ENCODE results near the gene DNAH11. TPM values are rescaled to one million over a fixed set of nuclear protein-coding genes. Genes with fewer than 3 reads are reported as not detected.
A peak's percentile ranks its signal among the peaks of the same experiment; 100 is the strongest.

The DNAH11 gene
- total RNA-seq, 4 donors from 2014 or later: 0.35 to 19.0 (median 3.2) TPM

DNA sequence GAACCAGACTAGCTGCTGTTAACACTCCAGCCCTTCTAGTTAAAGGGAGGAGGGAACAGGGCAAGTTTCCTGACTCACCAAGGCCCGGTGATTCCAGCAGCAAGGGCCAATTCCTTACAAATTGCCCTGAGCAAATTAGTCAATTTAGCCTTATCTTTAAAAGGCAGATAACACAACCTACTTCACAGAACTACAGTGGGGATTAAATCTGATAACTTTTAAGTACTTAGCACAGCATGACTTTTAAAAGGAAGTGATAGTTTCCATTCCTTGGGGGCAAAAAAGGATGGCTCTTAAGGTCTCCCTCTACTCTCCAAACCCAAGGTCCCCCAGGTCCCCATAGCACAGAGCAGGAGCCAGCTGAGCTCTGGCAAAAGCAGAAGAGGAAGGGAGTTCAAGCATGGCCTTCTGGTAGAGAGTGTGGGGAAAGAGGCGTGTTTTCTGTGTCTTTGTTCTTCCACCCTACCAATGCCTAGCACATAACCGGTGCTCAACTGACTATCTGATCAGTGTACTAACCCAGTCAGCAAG, 398.8 kb downstream of the DNAH11 start:
- peak overlapping the region in 1 of 4 donors; percentile 0 for H3K27ac ChIP-seq
- H3K4me1 ChIP-seq: peaks cover 0 to 9% (median 2%) of the 10 kb centered on the region in 4 donors
- H3K9me3 ChIP-seq: no peaks in the 10 kb centered on the region
- H3K4me3 ChIP-seq: no peak overlapping the region
- TF ChIP-seq POLR2A (IDR thresholded peaks at IDR 0.05): no peak
- no peak for TF ChIP-seq CTCF (IDR thresholded peaks at IDR 0.05)
- H3K36me3 ChIP-seq: no peaks in the 10 kb centered on the region
- no peaks in the 10 kb centered on the region for H3K27me3 ChIP-seq
- peak in 2 of 3 donors; percentile 48 to 51 for DNase-seq

GRCh38 chr7:21942955-21943354, 400.1 kb downstream of the DNAH11 start:
- no peaks in the 10 kb centered on the region for H3K27me3 ChIP-seq
- H3K36me3 ChIP-seq: no peaks in the 10 kb centered on the region
- no peak overlapping the region for H3K27ac ChIP-seq
- H3K9me3 ChIP-seq: no peaks in the 10 kb centered on the region
- no peak for TF ChIP-seq POLR2A (IDR thresholded peaks at IDR 0.05)
- TF ChIP-seq CTCF (IDR thresholded peaks at IDR 0.05): no peak
- H3K4me1 ChIP-seq: peaks cover 0 to 9% (median 2%) of the 10 kb centered on the region in 4 donors
- DNase-seq: no peak
- H3K4me3 ChIP-seq: no peak overlapping the region

DNA sequence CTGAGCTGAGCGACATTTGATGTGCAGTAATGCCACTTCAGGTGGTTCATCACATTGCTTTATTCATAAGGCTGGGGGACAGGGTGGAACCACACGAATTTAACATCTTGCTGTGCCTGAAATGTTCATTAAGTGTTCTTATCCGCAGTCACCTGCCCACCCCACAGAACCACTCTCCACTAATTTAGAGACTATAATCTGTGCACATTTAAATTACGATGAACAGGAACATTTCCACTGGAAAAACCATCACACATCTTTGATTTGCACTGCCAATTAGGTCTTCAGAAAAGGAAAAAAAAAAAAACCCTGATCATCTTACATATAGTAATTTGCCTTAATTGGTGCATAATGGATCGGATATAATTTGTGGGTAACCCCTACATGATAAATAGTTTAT, 400.6 kb downstream of the DNAH11 start:
- no peak for TF ChIP-seq CTCF (IDR thresholded peaks at IDR 0.05)
- TF ChIP-seq POLR2A (IDR thresholded peaks at IDR 0.05): no peak
- Histone ChIP-seq H3K4me1 (peaks cover 0 to 9% (median 2%) of the 10 kb centered on the region in 4 donors), H3K27ac (no peak overlapping the region), H3K9me3 (no peaks in the 10 kb centered on the region), H3K36me3 (no peaks in the 10 kb centered on the region), H3K27me3 (no peaks in the 10 kb centered on the region), H3K4me3 (no peak overlapping the region)
- no peak for DNase-seq

DNA sequence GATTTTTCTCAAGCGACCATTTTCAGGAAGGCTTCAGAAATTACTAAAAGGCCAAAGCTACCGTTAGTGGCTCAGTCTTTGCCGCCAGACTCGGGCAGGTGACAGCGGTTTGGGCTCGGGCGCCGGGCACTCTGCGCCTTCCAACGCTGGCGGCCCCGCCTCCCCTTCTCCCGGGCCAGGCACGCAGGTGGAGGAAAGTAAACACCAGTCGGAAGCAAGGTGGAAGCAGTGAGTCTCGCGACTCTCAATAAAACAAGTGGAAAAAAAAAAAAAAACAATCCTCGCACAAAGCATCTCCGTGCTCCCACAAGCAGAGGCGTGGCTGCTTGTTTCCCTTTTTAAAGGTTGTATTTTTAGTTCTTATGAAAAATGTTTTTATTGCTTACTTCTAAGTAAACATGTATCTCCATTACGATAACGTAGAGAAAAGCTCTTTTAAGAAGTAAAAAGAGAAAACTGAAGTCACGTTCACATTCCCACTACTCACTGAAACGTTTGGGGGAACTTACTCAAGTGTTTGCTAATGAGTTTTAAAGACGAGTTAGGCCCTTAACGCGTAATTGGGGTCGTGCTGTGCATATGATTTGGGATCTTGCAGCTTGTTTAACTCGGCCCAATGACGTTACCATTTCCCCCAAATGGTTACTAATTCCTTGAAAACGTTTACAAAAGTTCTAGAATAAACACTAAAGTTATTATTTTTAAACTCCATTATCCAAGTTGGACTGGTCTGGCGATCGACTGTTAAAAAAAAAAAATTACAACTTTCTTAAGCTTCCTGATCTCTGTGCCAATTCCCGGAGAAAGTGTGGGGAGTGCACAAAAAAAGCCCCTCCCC, 402.0 kb downstream of the DNAH11 start:
- peak in 1 of 6 experiments; percentile 11 for TF ChIP-seq CTCF (IDR thresholded peaks at IDR 0.05)
- TF ChIP-seq POLR2A (IDR thresholded peaks at IDR 0.05): no peak
- H3K4me1 ChIP-seq: peaks cover 0 to 9% (median 2%) of the 10 kb centered on the region in 4 donors
- H3K9me3 ChIP-seq: no peaks in the 10 kb centered on the region
- peak; percentile 62 to 76 (median 71) for DNase-seq
- H3K27me3 ChIP-seq: no peaks in the 10 kb centered on the region
- H3K27ac ChIP-seq: peak overlapping the region; percentile 47 to 86 (median 80)
- peak overlapping the region; percentile 59 to 69 (median 68) for H3K4me3 ChIP-seq
- no peaks in the 10 kb centered on the region for H3K36me3 ChIP-seq

DNA sequence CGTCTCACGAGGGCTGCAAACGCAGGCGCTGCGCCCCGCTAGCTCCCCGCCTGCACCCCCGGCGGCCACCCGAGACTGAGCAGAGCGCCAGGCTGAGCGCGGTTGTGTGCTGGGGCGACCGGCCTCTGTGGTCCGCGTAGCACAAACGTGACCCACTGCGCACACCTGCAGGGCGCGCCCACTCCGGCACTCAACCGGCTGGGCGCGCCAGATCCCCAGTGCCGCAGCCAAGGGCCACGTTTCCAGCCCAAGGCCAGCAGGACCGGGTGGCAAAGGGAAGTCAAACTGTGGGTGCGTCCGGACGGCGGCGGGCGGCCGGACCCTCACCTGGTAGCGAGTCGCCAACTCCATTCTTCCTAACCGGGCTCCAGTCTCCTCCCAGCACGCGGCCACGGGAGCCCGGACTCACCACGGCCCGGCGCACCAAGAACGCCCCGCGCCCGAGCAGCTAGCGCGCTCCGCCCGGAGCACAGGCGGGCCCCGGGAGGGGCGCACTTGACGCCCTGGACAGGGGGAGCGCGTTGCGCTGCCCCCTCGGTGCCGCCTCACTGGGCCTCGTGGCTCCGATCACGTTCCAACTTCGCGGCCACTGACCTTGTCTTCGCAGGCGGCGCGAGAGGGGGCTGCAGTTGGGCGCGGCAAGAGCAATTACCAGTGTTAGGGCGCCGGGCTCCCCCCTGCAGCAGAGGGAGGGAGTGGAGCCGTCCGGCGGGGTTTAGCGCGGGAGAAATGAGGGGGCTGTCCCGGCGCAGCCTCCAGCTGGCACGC, 402.8 kb downstream of the DNAH11 start, which contains the start of gene CDCA7L:
CDCA7L (minus strand) TSS at position 446 of the 768 bp plus-strand sequence; CDS start at position 351, 95 bp downstream.
- peaks cover 0 to 9% (median 2%) of the 10 kb centered on the region in 4 donors for H3K4me1 ChIP-seq
- no peaks in the 10 kb centered on the region for H3K36me3 ChIP-seq
- TF ChIP-seq POLR2A (IDR thresholded peaks at IDR 0.05) (peak; percentile 21 to 35), CTCF (IDR thresholded peaks at IDR 0.05) (no peak)

More for the DNA sequence above, 402.8 kb downstream of the DNAH11 start, which contains the start of gene CDCA7L:
- peak; percentile 81 to 89 (median 84) for DNase-seq
- Histone ChIP-seq H3K4me3 (peak within 1 kb of the TSS; percentile 59 to 69 (median 68)), H3K9me3 (no peaks in the 10 kb centered on the region), H3K27me3 (no peaks in the 10 kb centered on the region), H3K27ac (peak within 1 kb of the TSS; percentile 47 to 86 (median 80))
